ENCODE measurements around the gene MED16. TPM values are rescaled to one million over a fixed set of nuclear protein-coding genes. Genes with fewer than 3 reads are reported as not detected.
"Not testable (repeated sequence)": the region's sequence is repeated elsewhere in the genome, so short reads cannot be mapped to it uniquely, and the experiment has no call there.

MED16 gene
- total RNA-seq, 4 donors from 2014 or later = 26.3 to 50.9 (median 37.2) TPM

- Histone ChIP-seq H3K4me3 (no peak overlapping the region), H3K4me1 (no peaks in the 10 kb centered on the region), H3K27me3 (no peaks in the 10 kb centered on the region), H3K27ac (replicated peaks in 1 of 4) (no peak overlapping the region), H3K9me3 (no peaks in the 10 kb centered on the region), H3K36me3 (peaks cover 53 to 98% (median 87%) of the 10 kb centered on the region in 4 donors)
- intact Hi-C loops (cut with DNase I) = no loop called here
- no peak for DNase-seq (ENCODE audit: extremely low spot score)
- 96% methylated on average over 31 of the region's 34 CpGs for WGBS
- TF ChIP-seq CTCF (IDR thresholded peaks at IDR 0.05) = no peak
- no peak for TF ChIP-seq POLR2AphosphoS5 (IDR thresholded peaks at IDR 0.05)
- no peak for TF ChIP-seq POLR2A (IDR thresholded peaks at IDR 0.05; ENCODE audit: low read depth)
- TF ChIP-seq EP300 (IDR thresholded peaks at IDR 0.05) = no peak
Observed at GRCh38 chr19:881385-882071, 11.5 kb downstream of the MED16 start.

GRCh38 chr19:879711-880438 lies 13.1 kb downstream of the MED16 start:
- Histone ChIP-seq H3K36me3 (peaks cover 45 to 98% (median 87%) of the 10 kb centered on the region in 4 donors), H3K4me1 (no peaks in the 10 kb centered on the region), H3K9me3 (no peaks in the 10 kb centered on the region), H3K27ac (replicated peaks in 1 of 4) (no peak overlapping the region), H3K27me3 (no peaks in the 10 kb centered on the region), H3K4me3 (no peak overlapping the region)
- DNase-seq (ENCODE audit: extremely low spot score) = no peak
- WGBS = 86% methylated on average over 18 of the region's 37 CpGs
- TF ChIP-seq POLR2A (IDR thresholded peaks at IDR 0.05; ENCODE audit: low read depth) (no peak), EP300 (IDR thresholded peaks at IDR 0.05) (no peak), POLR2AphosphoS5 (IDR thresholded peaks at IDR 0.05) (no peak), CTCF (IDR thresholded peaks at IDR 0.05) (no peak)
- intact Hi-C loops (cut with DNase I) = no loop called here

GRCh38 chr19:878751-879561 lies 14.0 kb downstream of the MED16 start:
- H3K27me3 ChIP-seq; H3K4me3 ChIP-seq; H3K9me3 ChIP-seq; intact Hi-C loops (cut with DNase I); DNase-seq (ENCODE audit: extremely low spot score); H3K27ac ChIP-seq (replicated peaks in 1 of 4); H3K4me1 ChIP-seq: not testable (repeated sequence)
- peaks cover 39 to 98% (median 87%) of the 10 kb centered on the region in 4 donors for H3K36me3 ChIP-seq
- WGBS = 81% methylated on average over 17 of the region's 24 CpGs

- H3K27me3 ChIP-seq; H3K4me1 ChIP-seq; H3K27ac ChIP-seq (replicated peaks in 1 of 4); H3K9me3 ChIP-seq; DNase-seq (ENCODE audit: extremely low spot score); intact Hi-C loops (cut with DNase I); H3K4me3 ChIP-seq: not testable (repeated sequence)
- 88% methylated on average over 15 of the region's 23 CpGs for WGBS
- peaks cover 34 to 98% (median 88%) of the 10 kb centered on the region in 4 donors for H3K36me3 ChIP-seq
Observed at GRCh38 chr19:877992-878660, 14.9 kb downstream of the MED16 start.

GRCh38 chr19:876780-877314 lies 16.1 kb downstream of the MED16 start:
- TF ChIP-seq POLR2AphosphoS5 (IDR thresholded peaks at IDR 0.05) (no peak), POLR2A (IDR thresholded peaks at IDR 0.05; ENCODE audit: low read depth) (no peak), CTCF (IDR thresholded peaks at IDR 0.05) (no peak), EP300 (IDR thresholded peaks at IDR 0.05) (no peak)
- DNase-seq (ENCODE audit: extremely low spot score) = no peak
- 96% methylated on average over 8 of the region's 29 CpGs for WGBS
- Histone ChIP-seq H3K36me3 (peaks cover 31 to 94% (median 81%) of the 10 kb centered on the region in 4 donors), H3K27ac (replicated peaks in 1 of 4) (no peak overlapping the region), H3K9me3 (no peaks in the 10 kb centered on the region), H3K4me1 (peaks cover 7 to 13% (median 9%) of the 10 kb centered on the region in 4 donors), H3K27me3 (no peaks in the 10 kb centered on the region), H3K4me3 (no peak overlapping the region)
- intact Hi-C loops (cut with DNase I) = no loop called here
